NCI-H345 treated with DMSO at 0.1 percent for 48 hours (cell line): ENCODE data around the gene TRAFD1.

Experiments
- DNase-seq: peaks from one replicate; lab custom pipeline; 2025; ENCODE audit not compliant: unreplicated experiment; lab: John Stamatoyannopoulos, UW

Gene TRAFD1

DNA sequence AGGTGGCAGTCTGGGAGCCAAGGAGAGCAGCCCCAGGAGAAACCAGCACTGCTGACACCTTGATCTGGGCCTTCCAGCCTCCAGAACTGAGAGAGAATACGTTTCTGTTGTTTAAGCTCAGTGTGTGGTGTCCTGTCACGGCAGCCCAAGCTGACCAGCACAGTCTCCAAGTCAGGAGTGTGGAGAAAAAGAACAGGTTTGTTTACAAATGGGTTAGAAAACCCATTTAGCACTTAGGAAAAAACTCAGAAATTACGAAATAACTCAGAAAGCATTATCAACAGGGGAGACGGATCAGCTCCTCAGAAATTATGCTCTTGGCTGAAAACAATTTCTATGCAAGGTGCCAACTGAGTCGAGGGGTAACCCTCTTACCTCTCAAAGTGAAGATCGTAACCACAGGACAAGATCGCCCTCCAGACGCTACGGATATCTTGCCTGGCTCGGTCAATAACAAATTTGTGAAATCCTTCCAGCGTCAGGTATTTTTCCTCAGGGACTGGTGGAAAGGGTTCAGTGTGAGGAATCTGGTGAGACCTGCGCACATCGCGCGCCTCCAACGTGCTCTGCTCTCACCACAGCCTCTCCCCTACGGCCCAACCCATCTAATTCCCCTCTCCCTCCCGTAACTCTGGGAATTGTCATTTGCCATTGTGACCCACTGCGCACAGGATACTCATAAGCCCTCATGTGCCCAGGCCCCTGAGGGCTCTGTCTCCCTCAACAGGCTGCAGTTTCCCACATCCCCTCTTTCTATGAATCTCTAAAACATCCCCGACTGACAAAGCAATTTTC, 50.2 kb downstream of the TRAFD1 start:
- no peak for DNase-seq

GRCh38 chr12:112176321-112177010, 51.1 kb downstream of the TRAFD1 start:
- DNase-seq: no peak

DNA sequence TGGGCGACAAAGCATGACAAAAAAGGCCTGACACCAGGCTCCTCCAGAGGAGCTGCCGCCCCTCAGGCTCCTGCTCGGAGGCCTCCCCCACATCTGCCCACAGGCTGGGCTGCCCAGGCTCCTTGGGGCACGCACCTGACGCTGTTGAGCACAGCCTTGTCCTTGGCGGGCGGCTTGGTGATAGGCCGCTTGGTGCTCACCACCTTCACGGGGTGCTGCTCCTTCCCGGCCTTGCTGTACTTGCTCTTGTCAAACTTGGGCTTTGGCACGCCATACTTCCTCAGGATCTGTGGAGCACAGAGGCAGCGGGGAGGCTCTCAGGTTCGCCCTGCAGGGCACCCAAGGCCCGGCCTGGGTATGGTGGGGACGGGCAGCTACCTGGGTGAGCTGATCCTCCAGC, 53.4 kb downstream of the TRAFD1 start:
- DNase-seq: no peak

GRCh38 chr12:112179341-112179740, 54.0 kb downstream of the TRAFD1 start:
- DNase-seq: no peak

DNA sequence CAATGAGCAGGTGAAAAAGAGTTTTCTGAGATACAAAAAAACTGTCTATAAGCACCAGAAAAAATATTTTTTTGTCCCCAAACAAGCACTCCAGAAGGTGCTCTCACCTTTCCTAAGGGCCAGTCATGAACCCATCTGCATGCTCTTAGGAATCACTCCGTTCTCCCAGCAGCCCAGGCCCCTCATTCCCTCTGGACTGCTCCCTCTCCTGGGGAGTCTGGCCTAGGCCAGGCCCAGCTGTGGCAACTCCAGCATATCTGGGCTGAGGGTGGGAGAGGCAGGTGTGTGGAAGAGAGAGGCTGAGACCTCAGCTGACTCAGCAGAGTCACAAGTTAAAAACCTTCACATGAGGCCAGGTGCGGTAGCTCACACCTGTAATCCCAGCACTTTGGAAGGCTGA, 54.6 kb downstream of the TRAFD1 start:
- peak; percentile 33 for DNase-seq

- DNase-seq: no peak
Measured at GRCh38 chr12:112180422-112180821, 55.1 kb downstream of the TRAFD1 start.

DNA sequence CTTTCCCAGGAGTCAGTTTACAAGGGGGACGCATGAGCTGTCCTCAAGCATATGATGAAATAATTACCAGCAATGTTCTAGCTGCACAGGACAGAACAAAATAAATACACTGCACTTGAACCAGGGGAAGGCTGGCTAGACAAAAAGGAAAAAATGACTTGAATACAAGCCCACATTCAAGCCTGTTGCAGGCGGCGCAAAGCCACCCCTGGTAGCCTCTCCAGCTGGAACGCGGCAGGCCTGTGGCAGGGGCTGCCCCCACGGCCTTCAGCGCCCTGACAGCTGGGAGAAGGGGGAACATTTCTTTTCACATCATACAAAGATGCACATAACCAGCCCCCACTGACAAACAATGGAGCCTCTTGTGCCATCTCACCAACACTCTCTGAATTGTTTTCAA, 57.1 kb downstream of the TRAFD1 start:
- peak; percentile 56 for DNase-seq

DNA sequence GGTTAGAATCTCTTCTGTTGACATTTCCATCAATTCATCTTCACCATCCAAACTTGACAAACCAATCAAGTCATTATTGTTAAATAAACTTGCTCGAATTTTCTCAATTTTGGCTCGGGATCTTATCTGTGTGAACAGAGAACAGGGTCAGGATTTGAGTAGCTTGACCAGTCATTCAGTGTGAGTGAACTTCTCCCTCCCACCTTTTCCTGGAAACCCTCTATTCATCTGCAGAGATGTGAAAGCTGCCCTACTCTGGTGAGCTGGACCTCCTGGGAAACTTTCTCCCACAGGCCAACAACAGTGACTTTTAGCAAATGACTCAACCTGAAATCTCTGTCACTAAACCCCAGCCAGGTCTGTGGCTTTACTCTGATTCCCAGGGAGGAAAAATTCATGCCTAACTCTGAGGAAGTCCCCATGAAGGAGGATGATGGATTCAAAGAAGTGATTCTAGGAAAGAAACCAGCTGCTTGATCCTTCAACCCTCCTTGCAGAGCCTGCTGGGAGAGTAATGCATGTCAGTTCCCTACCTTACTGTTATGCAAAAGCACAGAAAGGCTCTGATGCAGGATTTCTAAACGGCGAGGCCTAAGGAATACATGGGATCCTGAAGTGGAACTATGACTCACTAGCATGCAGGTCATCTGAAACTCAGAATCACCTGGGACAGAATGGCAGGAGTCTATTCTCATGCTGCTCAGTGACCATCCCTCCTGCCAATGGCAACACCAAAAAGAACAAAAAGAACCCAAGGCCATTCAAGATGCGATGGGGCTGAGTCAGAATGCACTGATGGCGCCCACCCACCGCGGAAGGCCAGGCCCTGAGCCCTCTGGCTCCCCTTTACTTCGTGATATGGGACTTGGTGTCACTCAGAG, 58.0 kb downstream of the TRAFD1 start:
- DNase-seq: no peak

DNA sequence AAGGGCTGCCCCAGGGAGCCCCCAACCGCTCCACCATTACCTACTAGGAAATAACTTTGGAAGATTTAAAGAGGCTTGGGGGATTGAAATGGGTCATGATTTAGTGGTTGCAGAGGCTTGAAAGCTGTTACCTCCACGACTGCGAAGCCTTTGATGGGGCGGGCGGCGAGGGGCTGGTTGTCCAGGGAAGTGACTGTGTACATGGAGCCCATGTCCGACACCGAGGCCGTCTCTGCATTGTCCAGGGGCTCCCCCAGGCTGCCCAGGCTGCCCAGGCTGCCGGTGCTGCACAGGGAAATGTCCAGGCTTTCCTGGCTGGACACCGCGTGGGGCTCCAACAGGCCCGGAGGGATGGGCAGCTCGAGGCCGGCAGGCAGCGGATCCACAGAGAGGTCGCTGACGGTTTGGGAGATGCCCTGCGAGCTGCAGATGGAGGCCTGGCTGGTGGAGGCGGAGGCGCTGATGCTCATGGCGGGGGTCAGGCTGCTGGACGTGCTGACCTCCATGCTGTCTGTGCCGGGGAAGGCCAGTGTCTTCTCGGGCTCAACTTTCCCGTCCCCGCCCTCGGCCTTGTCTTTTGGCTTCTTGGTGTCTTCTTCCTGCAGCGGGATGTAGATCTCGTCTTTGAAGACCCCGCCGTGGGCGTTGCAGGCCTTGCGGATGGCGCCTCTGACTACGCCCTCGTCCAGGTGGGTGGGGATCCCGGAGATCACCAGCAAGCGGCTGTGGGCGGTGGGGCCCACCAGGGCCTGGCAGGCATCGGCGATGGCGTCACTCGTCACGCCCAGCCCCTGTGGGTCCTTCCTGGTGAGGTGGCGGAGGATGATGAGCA, 58.9 kb downstream of the TRAFD1 start:
- no peak for DNase-seq

GRCh38 chr12:112185093-112185923, 59.9 kb downstream of the TRAFD1 start:
- no peak for DNase-seq

DNA sequence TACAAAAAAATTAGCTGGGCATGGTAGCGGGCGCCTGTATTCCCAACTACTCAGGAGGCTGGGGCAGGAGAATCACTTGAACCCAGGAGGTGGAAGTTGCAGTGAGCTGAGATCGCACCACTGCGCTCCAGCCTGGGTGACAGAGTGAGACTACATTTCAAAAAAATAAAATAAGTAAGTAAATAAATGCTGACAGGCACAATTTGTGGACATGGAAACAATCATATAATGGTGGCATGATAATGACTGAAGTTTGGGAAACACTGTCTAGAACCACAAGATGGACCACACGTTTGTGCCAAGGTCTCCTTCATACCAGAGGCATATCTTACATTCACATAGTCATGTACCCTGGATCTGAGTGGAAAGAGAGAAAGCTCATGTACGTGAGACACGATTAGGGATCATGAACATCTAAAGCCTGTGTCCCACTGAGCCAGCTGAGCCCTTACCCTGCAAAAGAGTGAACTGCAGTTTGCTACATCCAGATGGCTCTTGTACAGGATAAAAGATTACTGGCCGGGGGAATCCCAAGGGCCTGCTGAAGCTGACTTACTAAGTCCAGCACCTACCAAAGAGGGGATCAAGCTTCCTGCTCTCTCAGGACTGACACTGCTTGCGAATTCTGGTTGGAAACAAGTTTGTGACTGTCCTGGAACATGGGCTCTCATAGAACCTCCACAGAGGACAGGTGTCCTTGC, 62.9 kb downstream of the TRAFD1 start:
- DNase-seq: no peak

DNA sequence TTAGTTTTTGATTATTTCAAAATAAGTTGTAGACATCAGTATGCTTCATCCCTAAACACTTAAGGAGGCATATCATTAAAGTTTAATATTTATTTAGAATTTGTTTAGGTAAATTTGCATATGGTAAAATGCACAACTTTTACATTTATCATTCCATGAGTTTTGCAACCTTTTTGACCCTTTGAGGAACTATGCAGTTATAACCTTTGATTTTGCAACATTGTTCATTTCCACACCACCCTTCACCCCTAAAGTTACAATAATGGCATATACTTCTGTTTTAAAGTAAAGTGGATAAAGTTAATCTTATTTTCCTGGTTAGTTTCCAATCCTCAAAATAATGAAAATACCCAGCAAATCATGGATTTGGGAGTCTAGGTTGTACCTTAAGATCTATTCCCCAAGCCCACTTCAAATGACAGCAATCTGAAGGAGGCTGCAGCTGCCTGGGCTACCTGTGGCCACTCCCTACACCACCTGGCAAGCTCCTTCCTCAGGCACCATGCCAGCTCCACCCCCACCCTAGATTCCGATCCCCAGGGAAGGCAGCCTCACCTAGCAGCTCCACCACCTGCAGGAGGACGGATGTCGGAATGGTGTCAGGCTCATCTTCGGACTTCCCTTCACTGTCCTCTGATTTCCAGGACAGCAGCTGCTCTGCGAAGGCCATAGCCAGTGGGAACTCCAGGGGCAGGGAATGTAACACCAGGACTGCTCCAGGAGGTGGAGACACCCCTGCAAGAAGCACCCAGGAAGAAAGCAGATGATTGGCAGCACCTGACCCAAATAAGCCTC, 65.1 kb downstream of the TRAFD1 start:
- peak; percentile 76 for DNase-seq

- DNase-seq: no peak
Measured at GRCh38 chr12:112191201-112191600, 65.8 kb downstream of the TRAFD1 start.

- no peak for DNase-seq
Measured at GRCh38 chr12:112191840-112192321, 66.5 kb downstream of the TRAFD1 start.

- no peak for DNase-seq
Measured at GRCh38 chr12:112192475-112192874, 67.1 kb downstream of the TRAFD1 start.

DNA sequence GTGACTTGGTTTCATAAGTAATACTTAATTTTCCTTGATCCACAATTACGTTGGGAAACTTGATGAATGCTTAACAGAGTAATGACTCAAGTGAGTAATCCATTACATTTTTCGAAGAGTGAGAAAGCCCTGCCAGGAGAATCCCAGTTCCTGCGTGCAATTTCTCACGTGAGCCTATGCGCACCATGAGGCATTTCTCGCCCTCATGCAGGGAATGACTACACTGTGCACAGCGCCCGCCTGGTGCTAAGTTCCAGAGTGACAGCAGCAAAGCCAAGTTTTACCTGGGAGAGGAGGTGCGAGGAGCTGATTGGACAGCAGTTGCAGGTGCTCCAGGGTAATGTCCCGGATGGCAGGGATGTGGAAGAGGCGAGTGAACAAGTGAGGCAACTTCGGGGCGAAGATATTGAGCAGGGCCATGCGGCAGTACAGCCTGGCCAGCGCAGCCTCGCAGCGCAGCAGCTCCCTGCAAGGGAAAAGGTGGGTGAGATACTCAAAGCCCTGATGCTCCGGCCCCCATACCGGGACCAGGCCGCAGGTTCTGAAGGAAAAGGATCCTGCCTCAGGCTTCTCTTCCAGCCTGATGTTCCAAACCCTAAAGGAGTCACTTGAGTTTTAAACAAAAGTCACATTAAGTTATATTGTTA, 69.4 kb downstream of the TRAFD1 start:
- no peak for DNase-seq

DNA sequence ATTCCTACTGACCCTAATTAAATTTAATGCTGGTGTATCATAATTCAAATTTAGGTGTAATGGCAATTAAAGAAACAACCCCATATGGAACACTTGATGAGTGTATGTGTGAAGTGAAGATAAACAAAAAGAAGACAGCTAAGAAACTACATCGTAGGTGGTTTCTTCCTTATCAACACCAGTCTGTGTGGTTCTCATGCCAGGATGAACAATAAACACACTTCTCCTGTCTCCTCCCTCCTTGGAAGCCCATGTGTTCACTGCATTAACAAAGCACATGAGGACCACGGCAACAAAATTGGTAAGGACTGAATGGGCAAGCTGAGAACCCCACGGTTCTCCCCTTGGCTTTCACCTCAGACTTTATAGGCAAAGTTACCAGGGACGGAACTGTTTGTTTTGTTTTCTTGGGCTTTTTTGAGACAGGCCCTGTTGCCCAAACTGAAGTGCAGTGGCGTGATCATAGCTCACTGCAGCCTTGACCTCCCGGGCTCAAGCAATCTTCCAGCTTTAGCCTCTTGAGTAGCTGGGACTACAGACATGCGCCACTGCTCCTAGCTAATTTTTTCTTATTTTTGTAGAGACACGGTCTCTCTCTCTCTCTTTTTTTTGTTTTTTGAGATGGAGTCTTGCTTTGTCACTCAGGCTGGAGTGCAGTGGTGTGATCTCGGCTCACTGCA, 71.0 kb downstream of the TRAFD1 start:
- DNase-seq: no peak
